WTC11 (cell line): ENCODE measurements around the gene THRA. TPM values are rescaled to one million over a fixed set of nuclear protein-coding genes. Genes with fewer than 3 reads are reported as not detected.

Source experiments
- ATAC-seq: fragments of 200-7000 bp; cut with Tn5 transposase; 2 replicates; pipeline ENCODE4 v1.10.0; 2021; ENCODE audit warnings: mild to moderate bottlenecking, moderate library complexity
- CTCF ChIA-PET: fragments of 300-600 bp; sonication (Branson Sonifier 250); formaldehyde crosslinking; loops from one replicate; lab custom pipeline; 2021; ENCODE audit warnings: antibody characterized with exemption; lab: Charles Lee
- POLR2A ChIA-PET: fragments of 350-600 bp; sonication (Branson Sonifier 250); formaldehyde crosslinking; loops from one replicate; lab custom pipeline; 2021; ENCODE audit warnings: antibody characterized with exemption; lab: Charles Lee
- DNase-seq: peaks from one replicate; pipeline ENCODE4 v3.0.0; 2021; ENCODE audit warnings: low spot score
- H3K27ac Mint-ChIP-seq: 2 replicates; pipeline ENCODE4 v1.8.0; 2021; ENCODE audit warnings: mixed read lengths
- H3K27me3 Mint-ChIP-seq: 2 replicates; pipeline ENCODE4 v1.8.0; 2021; ENCODE audit warnings: low read depth, mild to moderate bottlenecking, moderate library complexity, mixed read lengths
- H3K36me3 Mint-ChIP-seq: 2 replicates; pipeline ENCODE4 v1.8.0; 2021; ENCODE audit warnings: mixed read lengths
- H3K4me1 Mint-ChIP-seq: 2 replicates; pipeline ENCODE4 v1.8.0; 2022; ENCODE audit warnings: mixed read lengths
- H3K4me3 Mint-ChIP-seq: 2 replicates; pipeline ENCODE4 v1.8.0; 2021; ENCODE audit warnings: mild to moderate bottlenecking, moderate library complexity, mixed read lengths
- H3K9me3 Mint-ChIP-seq: 2 replicates; pipeline ENCODE4 v1.8.0; 2021; ENCODE audit warnings: mixed read lengths
- ATF1 ChIP-seq: sonication (generic); formaldehyde crosslinking; IDR thresholded peaks from 2 replicates; pipeline ENCODE4 v1.8.1; 2023; ENCODE audit warnings: mild to moderate bottlenecking, moderate library complexity, missing genetic modification reagents
- E2F1 ChIP-seq: sonication (generic); formaldehyde crosslinking; IDR thresholded peaks from 2 replicates; pipeline ENCODE4 v1.8.0; 2022; ENCODE audit warnings: mild to moderate bottlenecking, missing genetic modification reagents
- FOXK1 ChIP-seq: sonication (generic); formaldehyde crosslinking; IDR thresholded peaks from 2 replicates; pipeline ENCODE4 v1.8.0; 2022; ENCODE audit warnings: mild to moderate bottlenecking, moderate library complexity, missing genetic modification reagents
- FOXP1 ChIP-seq: sonication (generic); formaldehyde crosslinking; IDR thresholded peaks from 2 replicates; pipeline ENCODE4 v1.8.0; 2022; ENCODE audit warnings: missing genetic modification reagents, mild to moderate bottlenecking, moderate library complexity, borderline replicate concordance
- GABPB1 ChIP-seq: sonication (generic); formaldehyde crosslinking; IDR thresholded peaks from 2 replicates; pipeline ENCODE4 v1.8.1; 2023; ENCODE audit warnings: mild to moderate bottlenecking, missing genetic modification reagents
- GTF2I ChIP-seq: fragments of 250-450 bp; sonication (Bioruptor Pico); conservative IDR thresholded peaks from 2 replicates; pipeline ENCODE4 v1.4.0; 2021; ENCODE audit warnings: mild to moderate bottlenecking
- JAZF1 ChIP-seq: fragments of 250-450 bp; sonication (Bioruptor Pico); IDR thresholded peaks from 2 replicates; pipeline ENCODE4 v1.9.0; 2021; ENCODE audit warnings: moderate library complexity, mild to moderate bottlenecking, inconsistent platforms
- NFE2L1 ChIP-seq: sonication (generic); formaldehyde crosslinking; IDR thresholded peaks from 2 replicates; pipeline ENCODE4 v1.8.1; 2023; ENCODE audit warnings: missing genetic modification reagents
- NFYB ChIP-seq: sonication (generic); formaldehyde crosslinking; conservative IDR thresholded peaks from 2 replicates; pipeline ENCODE4 v1.8.0; 2022; ENCODE audit warnings: low read depth, missing genetic modification reagents
- NR2C2 ChIP-seq: sonication (generic); formaldehyde crosslinking; IDR thresholded peaks from 2 replicates; pipeline ENCODE4 v1.8.0; 2022; ENCODE audit warnings: mild to moderate bottlenecking, missing genetic modification reagents
- OVOL2 ChIP-seq: fragments of 250-450 bp; sonication (Bioruptor Pico); IDR thresholded peaks from 2 replicates; pipeline ENCODE4 v1.9.0; 2021; ENCODE audit warnings: mild to moderate bottlenecking, borderline replicate concordance
- PRRX2 ChIP-seq: fragments of 250-450 bp; sonication (Bioruptor Pico); IDR thresholded peaks from 2 replicates; pipeline ENCODE4 v1.8.0; 2021; ENCODE audit warnings: mild to moderate bottlenecking
- ZBTB21 ChIP-seq: sonication (generic); formaldehyde crosslinking; IDR thresholded peaks from 2 replicates; pipeline ENCODE4 v1.8.1; 2023; ENCODE audit warnings: mild to moderate bottlenecking, missing genetic modification reagents, borderline replicate concordance
- ZNF121 ChIP-seq: sonication (generic); formaldehyde crosslinking; IDR thresholded peaks from 2 replicates; pipeline ENCODE4 v1.8.0; 2023; ENCODE audit warnings: missing genetic modification reagents
- ZNF138 ChIP-seq: sonication (generic); formaldehyde crosslinking; conservative IDR thresholded peaks from 2 replicates; pipeline ENCODE4 v1.8.1; 2022; ENCODE audit warnings: mild to moderate bottlenecking, moderate library complexity, missing genetic modification reagents
- ZNF219 ChIP-seq: sonication (generic); formaldehyde crosslinking; IDR thresholded peaks from 2 replicates; pipeline ENCODE4 v1.8.0; 2023; ENCODE audit warnings: missing genetic modification reagents, mild to moderate bottlenecking, borderline replicate concordance
- ZNF416 ChIP-seq: fragments of 250-450 bp; sonication (Bioruptor Pico); IDR thresholded peaks from 2 replicates; pipeline ENCODE4 v1.9.0; 2021; ENCODE audit warnings: mild to moderate bottlenecking, inconsistent platforms
- total RNA-seq: library from RNA; stranded (reverse); gene quantifications from 3 replicates; pipeline ENCODE4 v1.2.3, GENCODE V29; 2021
- TF ChIP-seq, protein P1 (sequence below): sonication (generic); formaldehyde crosslinking; IDR thresholded peaks from 2 replicates; pipeline ENCODE4 v1.8.0; 2022; ENCODE audit warnings: missing genetic modification reagents
- TF ChIP-seq, protein P2 (sequence below): sonication (generic); formaldehyde crosslinking; IDR thresholded peaks from 2 replicates; pipeline ENCODE4 v1.8.1; 2023; ENCODE audit warnings: mild to moderate bottlenecking, missing genetic modification reagents
- TF ChIP-seq, protein P3 (sequence below): sonication (generic); formaldehyde crosslinking; conservative IDR thresholded peaks from 2 replicates; pipeline ENCODE4 v1.8.1; 2023; ENCODE audit warnings: mild to moderate bottlenecking, low read depth, missing genetic modification reagents, moderate library complexity

Gene THRA
- total RNA-seq, 1 experiment from 2014 or later, result 15.9 TPM

- no peak for ATAC-seq
These were observed 34.3 kb downstream of the THRA start for GRCh38 chr17:40097087-40097486.

More at GRCh38 chr17:40097087-40097486, 34.3 kb downstream of the THRA start:
- Mint-ChIP-seq H3K36me3 (peaks cover 29% of the 10 kb centered on the region), H3K27ac (no peak overlapping the region), H3K27me3 (peaks cover 38% of the 10 kb centered on the region), H3K4me3 (no peak overlapping the region), H3K9me3 (no peaks in the 10 kb centered on the region), H3K4me1 (peaks cover 37% of the 10 kb centered on the region)
- TF ChIP-seq OVOL2 (no peak), ZNF416 (CRISPR knock-in tag) (no peak), PRRX2 (CRISPR knock-in tag) (no peak), E2F1 (CRISPR knock-in tag) (no peak), FOXP1 (no peak), NFE2L1 (CRISPR knock-in tag) (no peak), ZNF219 (CRISPR knock-in tag) (no peak), NR2C2 (CRISPR knock-in tag) (no peak), ATF1 (CRISPR knock-in tag) (no peak), ZNF121 (CRISPR knock-in tag) (no peak), GTF2I (CRISPR knock-in tag) (no peak), GABPB1 (CRISPR knock-in tag) (no peak), JAZF1 (CRISPR knock-in tag) (no peak), FOXK1 (CRISPR knock-in tag) (no peak), NFYB (no peak), ZBTB21 (no peak), ZNF138 (no peak)
- TF ChIP-seq, protein P1, sequence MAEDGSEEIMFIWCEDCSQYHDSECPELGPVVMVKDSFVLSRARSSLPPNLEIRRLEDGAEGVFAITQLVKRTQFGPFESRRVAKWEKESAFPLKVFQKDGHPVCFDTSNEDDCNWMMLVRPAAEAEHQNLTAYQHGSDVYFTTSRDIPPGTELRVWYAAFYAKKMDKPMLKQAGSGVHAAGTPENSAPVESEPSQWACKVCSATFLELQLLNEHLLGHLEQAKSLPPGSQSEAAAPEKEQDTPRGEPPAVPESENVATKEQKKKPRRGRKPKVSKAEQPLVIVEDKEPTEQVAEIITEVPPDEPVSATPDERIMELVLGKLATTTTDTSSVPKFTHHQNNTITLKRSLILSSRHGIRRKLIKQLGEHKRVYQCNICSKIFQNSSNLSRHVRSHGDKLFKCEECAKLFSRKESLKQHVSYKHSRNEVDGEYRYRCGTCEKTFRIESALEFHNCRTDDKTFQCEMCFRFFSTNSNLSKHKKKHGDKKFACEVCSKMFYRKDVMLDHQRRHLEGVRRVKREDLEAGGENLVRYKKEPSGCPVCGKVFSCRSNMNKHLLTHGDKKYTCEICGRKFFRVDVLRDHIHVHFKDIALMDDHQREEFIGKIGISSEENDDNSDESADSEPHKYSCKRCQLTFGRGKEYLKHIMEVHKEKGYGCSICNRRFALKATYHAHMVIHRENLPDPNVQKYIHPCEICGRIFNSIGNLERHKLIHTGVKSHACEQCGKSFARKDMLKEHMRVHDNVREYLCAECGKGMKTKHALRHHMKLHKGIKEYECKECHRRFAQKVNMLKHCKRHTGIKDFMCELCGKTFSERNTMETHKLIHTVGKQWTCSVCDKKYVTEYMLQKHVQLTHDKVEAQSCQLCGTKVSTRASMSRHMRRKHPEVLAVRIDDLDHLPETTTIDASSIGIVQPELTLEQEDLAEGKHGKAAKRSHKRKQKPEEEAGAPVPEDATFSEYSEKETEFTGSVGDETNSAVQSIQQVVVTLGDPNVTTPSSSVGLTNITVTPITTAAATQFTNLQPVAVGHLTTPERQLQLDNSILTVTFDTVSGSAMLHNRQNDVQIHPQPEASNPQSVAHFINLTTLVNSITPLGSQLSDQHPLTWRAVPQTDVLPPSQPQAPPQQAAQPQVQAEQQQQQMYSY, result no peak
- TF ChIP-seq, protein P2, sequence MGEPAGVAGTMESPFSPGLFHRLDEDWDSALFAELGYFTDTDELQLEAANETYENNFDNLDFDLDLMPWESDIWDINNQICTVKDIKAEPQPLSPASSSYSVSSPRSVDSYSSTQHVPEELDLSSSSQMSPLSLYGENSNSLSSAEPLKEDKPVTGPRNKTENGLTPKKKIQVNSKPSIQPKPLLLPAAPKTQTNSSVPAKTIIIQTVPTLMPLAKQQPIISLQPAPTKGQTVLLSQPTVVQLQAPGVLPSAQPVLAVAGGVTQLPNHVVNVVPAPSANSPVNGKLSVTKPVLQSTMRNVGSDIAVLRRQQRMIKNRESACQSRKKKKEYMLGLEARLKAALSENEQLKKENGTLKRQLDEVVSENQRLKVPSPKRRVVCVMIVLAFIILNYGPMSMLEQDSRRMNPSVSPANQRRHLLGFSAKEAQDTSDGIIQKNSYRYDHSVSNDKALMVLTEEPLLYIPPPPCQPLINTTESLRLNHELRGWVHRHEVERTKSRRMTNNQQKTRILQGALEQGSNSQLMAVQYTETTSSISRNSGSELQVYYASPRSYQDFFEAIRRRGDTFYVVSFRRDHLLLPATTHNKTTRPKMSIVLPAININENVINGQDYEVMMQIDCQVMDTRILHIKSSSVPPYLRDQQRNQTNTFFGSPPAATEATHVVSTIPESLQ (CRISPR knock-in tag), result no peak
- TF ChIP-seq, protein P3, sequence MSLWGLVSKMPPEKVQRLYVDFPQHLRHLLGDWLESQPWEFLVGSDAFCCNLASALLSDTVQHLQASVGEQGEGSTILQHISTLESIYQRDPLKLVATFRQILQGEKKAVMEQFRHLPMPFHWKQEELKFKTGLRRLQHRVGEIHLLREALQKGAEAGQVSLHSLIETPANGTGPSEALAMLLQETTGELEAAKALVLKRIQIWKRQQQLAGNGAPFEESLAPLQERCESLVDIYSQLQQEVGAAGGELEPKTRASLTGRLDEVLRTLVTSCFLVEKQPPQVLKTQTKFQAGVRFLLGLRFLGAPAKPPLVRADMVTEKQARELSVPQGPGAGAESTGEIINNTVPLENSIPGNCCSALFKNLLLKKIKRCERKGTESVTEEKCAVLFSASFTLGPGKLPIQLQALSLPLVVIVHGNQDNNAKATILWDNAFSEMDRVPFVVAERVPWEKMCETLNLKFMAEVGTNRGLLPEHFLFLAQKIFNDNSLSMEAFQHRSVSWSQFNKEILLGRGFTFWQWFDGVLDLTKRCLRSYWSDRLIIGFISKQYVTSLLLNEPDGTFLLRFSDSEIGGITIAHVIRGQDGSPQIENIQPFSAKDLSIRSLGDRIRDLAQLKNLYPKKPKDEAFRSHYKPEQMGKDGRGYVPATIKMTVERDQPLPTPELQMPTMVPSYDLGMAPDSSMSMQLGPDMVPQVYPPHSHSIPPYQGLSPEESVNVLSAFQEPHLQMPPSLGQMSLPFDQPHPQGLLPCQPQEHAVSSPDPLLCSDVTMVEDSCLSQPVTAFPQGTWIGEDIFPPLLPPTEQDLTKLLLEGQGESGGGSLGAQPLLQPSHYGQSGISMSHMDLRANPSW (CRISPR knock-in tag), result no peak
- ChIA-PET POLR2A (no interaction called here), CTCF (interaction anchor here (0.9 to 8.1 kb wide), 3 partner anchors 15 to 34 kb away, joined by 3 to 185 read pairs (median 4); partner anchors contain the start of gene THRA)
- DNase-seq, result no peak
